ENCODE results near the gene AUTS2.

DNA sequence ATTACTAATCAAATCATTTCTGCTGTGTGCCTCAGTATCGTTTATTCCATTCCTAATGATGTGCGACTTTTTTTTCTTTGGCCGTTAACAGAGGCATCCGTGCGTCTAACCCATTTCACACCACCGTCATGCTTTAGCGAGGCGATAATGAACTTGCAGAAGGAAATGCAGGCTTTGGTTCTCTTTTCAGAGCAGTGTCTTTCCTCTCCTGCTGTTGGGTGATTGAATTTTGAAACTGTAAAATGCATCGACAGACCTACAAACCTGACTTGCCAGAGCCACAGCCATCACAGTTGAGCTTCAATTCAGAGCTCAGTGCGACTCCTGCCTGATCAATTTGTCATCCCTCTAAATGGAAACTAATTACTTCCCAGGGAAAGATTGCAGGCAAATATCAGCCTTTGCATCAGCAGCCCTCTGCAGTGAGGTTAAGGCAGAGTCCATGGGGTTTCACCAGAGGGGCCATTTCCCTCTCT is 1047.6 kb downstream of the AUTS2 start:
- TF ChIP-seq, protein P1, sequence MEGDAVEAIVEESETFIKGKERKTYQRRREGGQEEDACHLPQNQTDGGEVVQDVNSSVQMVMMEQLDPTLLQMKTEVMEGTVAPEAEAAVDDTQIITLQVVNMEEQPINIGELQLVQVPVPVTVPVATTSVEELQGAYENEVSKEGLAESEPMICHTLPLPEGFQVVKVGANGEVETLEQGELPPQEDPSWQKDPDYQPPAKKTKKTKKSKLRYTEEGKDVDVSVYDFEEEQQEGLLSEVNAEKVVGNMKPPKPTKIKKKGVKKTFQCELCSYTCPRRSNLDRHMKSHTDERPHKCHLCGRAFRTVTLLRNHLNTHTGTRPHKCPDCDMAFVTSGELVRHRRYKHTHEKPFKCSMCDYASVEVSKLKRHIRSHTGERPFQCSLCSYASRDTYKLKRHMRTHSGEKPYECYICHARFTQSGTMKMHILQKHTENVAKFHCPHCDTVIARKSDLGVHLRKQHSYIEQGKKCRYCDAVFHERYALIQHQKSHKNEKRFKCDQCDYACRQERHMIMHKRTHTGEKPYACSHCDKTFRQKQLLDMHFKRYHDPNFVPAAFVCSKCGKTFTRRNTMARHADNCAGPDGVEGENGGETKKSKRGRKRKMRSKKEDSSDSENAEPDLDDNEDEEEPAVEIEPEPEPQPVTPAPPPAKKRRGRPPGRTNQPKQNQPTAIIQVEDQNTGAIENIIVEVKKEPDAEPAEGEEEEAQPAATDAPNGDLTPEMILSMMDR (conservative IDR thresholded peaks at IDR 0.05; ENCODE audit: low read depth, low read length) = no peak
- TF ChIP-seq EZH2 (IDR thresholded peaks at IDR 0.05; ENCODE audit: borderline replicate concordance, low read depth, low read length, poor library complexity, severe bottlenecking) = no peak

Measured in A673 (cell line).